ENCODE data around the gene RAP1B. TPM values are rescaled to one million over a fixed set of nuclear protein-coding genes. Genes with fewer than 3 reads are reported as not detected.
A peak's percentile ranks its signal among the peaks of the same experiment; 100 is the strongest.

The RAP1B gene
- total RNA-seq: 100 to 1,000 TPM; 290 to 291 TPM

GRCh38 chr12:68610370-68611093 is at the start of gene RAP1B:
RAP1B (plus strand) TSS chr12:68610899; CDS start chr12:68648725, 37,826 bp downstream.
- Mint-ChIP-seq H3K9me3 (no peaks in the 10 kb centered on the region), H3K4me3 (peak within 1 kb of the TSS; percentile 83), H3K36me3 (ENCODE audit: low read depth) (peaks cover 39% of the 10 kb centered on the region), H3K27ac (peak within 1 kb of the TSS; percentile 94), H3K27me3 (no peaks in the 10 kb centered on the region), H3K4me1 (peaks cover 38% of the 10 kb centered on the region)
- ChIA-PET CTCF (interaction anchor here (0.8 to 1.4 kb wide), 5 partner anchors 14 to 253 kb away, joined by 3 to 7 read pairs (median 4); no protein-coding TSS in a partner anchor), POLR2A (interaction anchor here (0.6 to 10.4 kb wide), 47 partner anchors 9 to 1342 kb away, joined by 3 to 155 read pairs (median 5); partner anchors contain the start of genes CAND1, MDM1, MDM2 and NUP107)
- DNase-seq: peak; percentile 92

DNA sequence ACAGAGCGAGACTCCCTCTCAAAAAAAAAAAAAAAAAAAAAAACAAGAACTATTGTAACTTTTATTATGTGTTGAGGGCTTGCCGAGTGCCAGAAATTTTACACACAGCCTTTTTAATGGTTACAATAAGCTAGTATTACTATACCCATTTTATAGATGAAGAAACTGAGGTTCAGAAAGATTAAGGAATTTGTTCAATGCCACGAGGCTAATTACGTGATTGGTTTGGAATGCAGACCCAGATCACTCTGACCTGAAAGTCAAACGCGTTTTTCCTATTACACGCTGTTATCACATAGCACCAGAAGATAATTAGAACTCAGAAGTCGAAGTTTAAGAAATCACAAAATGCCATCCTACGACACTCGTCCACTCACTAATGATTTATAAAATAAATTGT is 48.9 kb upstream of the RAP1B start:
- H3K27me3 Mint-ChIP-seq: peaks cover 5% of the 10 kb centered on the region
- CTCF ChIA-PET: no interaction called here
- H3K27ac Mint-ChIP-seq: no peak overlapping the region
- no peak for DNase-seq
- POLR2A ChIA-PET: no interaction called here
- peaks cover 2% of the 10 kb centered on the region for H3K9me3 Mint-ChIP-seq
- H3K4me1 Mint-ChIP-seq: peaks cover 37% of the 10 kb centered on the region
- no peak overlapping the region for H3K4me3 Mint-ChIP-seq
- H3K36me3 Mint-ChIP-seq (ENCODE audit: low read depth): no peaks in the 10 kb centered on the region

GRCh38 chr12:68564166-68564565 is 46.5 kb upstream of the RAP1B start:
- CTCF ChIA-PET: interaction anchor here (0.6 kb wide), 1 partner anchor 80 kb away, joined by 3 read pairs; no protein-coding TSS in a partner anchor
- no peak overlapping the region for H3K27ac Mint-ChIP-seq
- H3K36me3 Mint-ChIP-seq (ENCODE audit: low read depth): no peaks in the 10 kb centered on the region
- DNase-seq: no peak
- no peaks in the 10 kb centered on the region for H3K27me3 Mint-ChIP-seq
- H3K4me3 Mint-ChIP-seq: no peak overlapping the region
- H3K4me1 Mint-ChIP-seq: peaks cover 36% of the 10 kb centered on the region
- POLR2A ChIA-PET: no interaction called here
- peaks cover 2% of the 10 kb centered on the region for H3K9me3 Mint-ChIP-seq

DNA sequence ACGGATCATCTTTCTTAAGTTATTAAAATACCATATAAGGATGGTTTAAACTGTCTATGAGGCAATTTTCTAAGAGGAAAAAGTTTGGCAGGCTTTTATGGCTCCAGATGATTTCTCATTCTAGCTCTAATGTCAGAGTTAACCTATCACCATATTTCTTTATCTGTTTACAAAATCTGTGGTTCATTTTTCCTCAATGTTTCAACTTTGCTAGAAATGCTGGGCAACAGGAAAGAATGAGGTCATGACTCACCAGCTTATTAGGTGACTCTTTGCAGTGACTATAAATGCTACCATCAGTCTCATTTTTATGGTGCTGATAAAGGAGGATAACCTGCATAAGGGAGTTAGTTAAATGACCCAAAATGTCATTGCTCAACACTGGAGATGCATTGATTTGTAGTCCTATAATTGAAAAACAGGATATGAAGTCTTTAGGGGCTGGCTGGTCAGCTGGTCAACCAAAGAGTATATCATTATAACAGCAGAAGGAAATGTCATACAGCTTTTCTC is 45.3 kb upstream of the RAP1B start:
- Mint-ChIP-seq H3K4me3 (no peak overlapping the region), H3K27me3 (no peaks in the 10 kb centered on the region), H3K27ac (peak overlapping the region; percentile 7), H3K4me1 (peaks cover 25% of the 10 kb centered on the region), H3K36me3 (ENCODE audit: low read depth) (peaks cover 2% of the 10 kb centered on the region), H3K9me3 (peaks cover 2% of the 10 kb centered on the region)
- POLR2A ChIA-PET: interaction anchor here (0.7 to 1.7 kb wide), 7 partner anchors 14 to 234 kb away, joined by 3 to 8 read pairs (median 5); partner anchors contain the start of genes MDM1 and RAP1B
- CTCF ChIA-PET: interaction anchor here (0.9 to 1.4 kb wide), 2 partner anchors 10 to 265 kb away, joined by 3 to 4 read pairs; no protein-coding TSS in a partner anchor
- DNase-seq: no peak

DNA sequence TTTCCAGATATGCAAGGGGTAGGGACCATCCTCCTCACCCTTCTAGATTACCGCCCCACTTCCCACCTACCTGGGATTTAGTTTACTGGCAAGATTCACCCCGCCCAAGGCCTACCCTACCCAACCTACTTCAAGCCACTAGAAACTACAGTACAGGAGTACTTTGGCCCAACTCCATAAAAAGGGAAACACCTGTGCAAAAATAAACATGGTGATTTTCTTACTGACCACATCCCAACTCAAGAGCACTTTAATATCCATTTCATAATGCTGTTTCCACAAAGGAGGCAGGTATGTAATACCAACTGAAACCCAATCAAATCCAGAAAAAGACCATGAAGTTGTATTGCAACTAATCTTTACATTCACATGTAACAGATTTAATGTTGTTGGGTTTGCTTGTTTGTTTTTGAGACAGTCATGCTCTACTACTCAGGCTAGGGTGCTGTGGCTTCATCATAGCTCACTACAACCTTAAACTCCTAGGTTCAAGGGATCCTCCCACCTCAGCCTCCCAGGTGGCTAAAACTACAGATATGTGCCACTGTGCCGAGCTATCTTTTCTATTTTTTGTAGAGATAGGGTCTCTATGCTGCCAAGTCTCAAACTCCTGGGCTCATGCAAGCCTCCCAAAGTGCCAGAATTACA is 41.7 kb upstream of the RAP1B start:
- ChIA-PET POLR2A (no interaction called here), CTCF (no interaction called here)
- no peak overlapping the region for H3K27ac Mint-ChIP-seq
- peaks cover 34% of the 10 kb centered on the region for H3K4me1 Mint-ChIP-seq
- peaks cover 3% of the 10 kb centered on the region for H3K27me3 Mint-ChIP-seq
- H3K36me3 Mint-ChIP-seq (ENCODE audit: low read depth): peaks cover 2% of the 10 kb centered on the region
- peaks cover under 1% of the 10 kb centered on the region for H3K9me3 Mint-ChIP-seq
- no peak overlapping the region for H3K4me3 Mint-ChIP-seq
- no peak for DNase-seq

GRCh38 chr12:68572661-68573060 is 38.0 kb upstream of the RAP1B start:
- no peak overlapping the region for H3K4me3 Mint-ChIP-seq
- CTCF ChIA-PET: no interaction called here
- POLR2A ChIA-PET: interaction anchor here (1.0 kb wide), 1 partner anchor 40 kb away, joined by 4 read pairs; no protein-coding TSS in a partner anchor
- no peak for DNase-seq
- no peaks in the 10 kb centered on the region for H3K9me3 Mint-ChIP-seq
- H3K27me3 Mint-ChIP-seq: peaks cover 3% of the 10 kb centered on the region
- peaks cover 12% of the 10 kb centered on the region for H3K4me1 Mint-ChIP-seq
- H3K27ac Mint-ChIP-seq: no peak overlapping the region
- H3K36me3 Mint-ChIP-seq (ENCODE audit: low read depth): peaks cover 2% of the 10 kb centered on the region

DNA sequence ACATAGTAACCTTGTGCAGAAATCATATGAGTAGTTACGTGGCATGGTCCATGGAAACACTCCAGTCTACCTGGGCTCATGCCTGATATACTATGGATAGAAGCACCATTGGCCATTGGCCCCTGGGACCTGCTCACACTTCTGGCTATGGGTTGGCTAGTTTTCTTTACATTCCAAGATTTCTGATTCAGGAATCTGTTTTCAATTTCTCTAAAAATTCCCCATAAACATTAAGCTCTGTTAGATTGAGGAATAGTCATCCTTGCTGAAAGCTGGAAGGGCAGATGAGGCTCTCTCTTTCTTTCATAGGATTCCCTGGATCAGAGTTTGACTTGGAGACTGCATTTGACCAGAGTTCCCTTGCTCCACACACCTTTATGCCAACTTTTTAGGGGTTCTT is 37.3 kb upstream of the RAP1B start:
- H3K36me3 Mint-ChIP-seq (ENCODE audit: low read depth): peaks cover 2% of the 10 kb centered on the region
- peaks cover 12% of the 10 kb centered on the region for H3K4me1 Mint-ChIP-seq
- no peak for DNase-seq
- CTCF ChIA-PET: no interaction called here
- POLR2A ChIA-PET: no interaction called here
- no peak overlapping the region for H3K4me3 Mint-ChIP-seq
- H3K9me3 Mint-ChIP-seq: no peaks in the 10 kb centered on the region
- no peak overlapping the region for H3K27ac Mint-ChIP-seq
- peaks cover 3% of the 10 kb centered on the region for H3K27me3 Mint-ChIP-seq

GRCh38 chr12:68577949-68578348 is 32.8 kb upstream of the RAP1B start:
- ChIA-PET CTCF (no interaction called here), POLR2A (no interaction called here)
- Mint-ChIP-seq H3K9me3 (no peaks in the 10 kb centered on the region), H3K4me3 (no peak overlapping the region), H3K4me1 (peaks cover 7% of the 10 kb centered on the region), H3K27me3 (no peaks in the 10 kb centered on the region), H3K36me3 (ENCODE audit: low read depth) (no peaks in the 10 kb centered on the region), H3K27ac (no peak overlapping the region)
- DNase-seq: no peak

- no peak overlapping the region for H3K4me3 Mint-ChIP-seq
- no peaks in the 10 kb centered on the region for H3K9me3 Mint-ChIP-seq
- CTCF ChIA-PET: interaction anchor here (0.7 to 1.0 kb wide), 4 partner anchors 9 to 223 kb away, joined by 3 read pairs; no protein-coding TSS in a partner anchor
- H3K4me1 Mint-ChIP-seq: peaks cover 7% of the 10 kb centered on the region
- no peaks in the 10 kb centered on the region for H3K27me3 Mint-ChIP-seq
- DNase-seq: no peak
- no peaks in the 10 kb centered on the region for H3K36me3 Mint-ChIP-seq (ENCODE audit: low read depth)
- POLR2A ChIA-PET: interaction anchor here (1.3 to 1.4 kb wide), 2 partner anchors 13 to 32 kb away, joined by 3 to 5 read pairs; partner anchors contain the start of gene RAP1B
- H3K27ac Mint-ChIP-seq: no peak overlapping the region
Measured at GRCh38 chr12:68578765-68579164, 31.9 kb upstream of the RAP1B start.

GRCh38 chr12:68579254-68579653 is 31.4 kb upstream of the RAP1B start:
- Mint-ChIP-seq H3K27ac (peak overlapping the region; percentile 53), H3K4me3 (no peak overlapping the region), H3K36me3 (ENCODE audit: low read depth) (no peaks in the 10 kb centered on the region), H3K9me3 (no peaks in the 10 kb centered on the region), H3K27me3 (no peaks in the 10 kb centered on the region), H3K4me1 (peaks cover 7% of the 10 kb centered on the region)
- no peak for DNase-seq
- POLR2A ChIA-PET: interaction anchor here (1.3 to 1.4 kb wide), 2 partner anchors 14 to 31 kb away, joined by 3 to 5 read pairs; partner anchors contain the start of gene RAP1B
- CTCF ChIA-PET: interaction anchor here (0.6 to 1.7 kb wide), 5 partner anchors 8 to 223 kb away, joined by 3 read pairs; no protein-coding TSS in a partner anchor

DNA sequence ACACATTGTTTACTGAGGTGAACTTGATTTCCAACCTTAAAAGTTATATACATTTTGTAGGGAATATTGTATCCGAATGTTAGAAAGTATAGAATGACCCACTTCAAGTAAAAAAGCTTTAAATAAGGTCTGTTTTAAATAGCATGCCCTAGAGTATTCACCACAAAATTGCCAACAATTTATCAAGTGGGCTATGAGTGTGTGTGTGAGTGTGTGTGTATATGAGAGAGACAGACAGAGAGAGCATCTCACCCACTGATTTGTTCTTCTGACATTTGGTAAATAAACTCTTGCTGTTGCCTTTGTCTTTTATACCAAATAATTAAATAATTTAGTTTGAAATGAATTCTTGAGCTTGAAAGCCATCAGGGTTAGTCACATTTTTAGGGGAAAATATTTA is 29.8 kb upstream of the RAP1B start:
- Mint-ChIP-seq H3K9me3 (no peaks in the 10 kb centered on the region), H3K36me3 (ENCODE audit: low read depth) (no peaks in the 10 kb centered on the region), H3K4me3 (no peak overlapping the region), H3K27ac (no peak overlapping the region), H3K4me1 (peaks cover 8% of the 10 kb centered on the region), H3K27me3 (no peaks in the 10 kb centered on the region)
- POLR2A ChIA-PET: no interaction called here
- CTCF ChIA-PET: no interaction called here
- no peak for DNase-seq

DNA sequence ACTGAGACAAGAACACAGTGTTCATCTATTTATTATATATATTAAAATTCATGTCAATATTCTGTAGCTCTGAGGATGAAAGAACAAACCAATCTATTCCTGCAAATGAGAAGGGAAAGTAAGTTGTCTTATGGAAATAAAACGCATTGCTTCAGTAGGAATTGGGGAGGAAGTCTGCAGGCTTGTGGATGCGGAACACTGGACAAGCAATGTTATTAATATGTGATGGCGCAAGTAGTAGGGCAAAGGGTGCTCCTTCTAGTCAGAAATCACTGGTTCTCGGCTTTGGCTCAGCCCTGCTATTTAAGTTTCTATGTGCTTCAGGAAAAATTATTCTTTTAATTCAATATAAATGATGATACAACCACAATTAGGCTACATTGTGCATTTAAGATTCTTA is 28.8 kb upstream of the RAP1B start:
- H3K27me3 Mint-ChIP-seq: no peaks in the 10 kb centered on the region
- CTCF ChIA-PET: interaction anchor here (0.5 kb wide), 1 partner anchor 12 kb away, joined by 3 read pairs; no protein-coding TSS in a partner anchor
- no peaks in the 10 kb centered on the region for H3K9me3 Mint-ChIP-seq
- H3K27ac Mint-ChIP-seq: no peak overlapping the region
- peaks cover 13% of the 10 kb centered on the region for H3K4me1 Mint-ChIP-seq
- POLR2A ChIA-PET: no interaction called here
- no peak for DNase-seq
- no peaks in the 10 kb centered on the region for H3K36me3 Mint-ChIP-seq (ENCODE audit: low read depth)
- no peak overlapping the region for H3K4me3 Mint-ChIP-seq

- Mint-ChIP-seq H3K4me1 (peaks cover 23% of the 10 kb centered on the region), H3K4me3 (no peak overlapping the region), H3K36me3 (ENCODE audit: low read depth) (peaks cover 20% of the 10 kb centered on the region), H3K27ac (no peak overlapping the region), H3K9me3 (peaks cover 12% of the 10 kb centered on the region), H3K27me3 (no peaks in the 10 kb centered on the region)
- CTCF ChIA-PET: no interaction called here
- DNase-seq: no peak
- POLR2A ChIA-PET: interaction anchor here (2.5 kb wide), 1 partner anchor 24 kb away, joined by 11 read pairs; the partner anchor contains the start of gene RAP1B
Measured at GRCh38 chr12:68585966-68586365, 24.7 kb upstream of the RAP1B start.

All from activated CD4-positive, alpha-beta memory T cell treated with anti-CD3 and anti-CD28 coated beads, Interleukin-2, amount 10 ng/mL, durations not matched to agents 7 days and 5 days (primary cell).